Neuronal stem cell (in vitro differentiated cells): ENCODE measurements around the gene PKHD1.

Experiments
- DNase-seq: peaks from one replicate; pipeline ENCODE4 v3.0.0-alpha.2; 2013; ENCODE audit warnings: low spot score
- H2AFZ ChIP-seq: one replicate; pipeline ENCODE4 v1.6.1; 2013; ENCODE audit warnings: mild to moderate bottlenecking, low read length, inconsistent platforms
- H2AK5ac ChIP-seq: 2 replicates; pipeline ENCODE4 v1.6.1; 2013; ENCODE audit warnings: low read depth, mild to moderate bottlenecking, inconsistent platforms, low read length, moderate library complexity, mixed read lengths
- H2BK120ac ChIP-seq: 2 replicates; pipeline ENCODE4 v1.6.1; 2013; ENCODE audit warnings: low read depth, mild to moderate bottlenecking, inconsistent platforms, low read length, moderate library complexity, mixed read lengths
- H2BK12ac ChIP-seq: one replicate; pipeline ENCODE4 v1.6.1; 2013; ENCODE audit warnings: low read length, inconsistent platforms
- H2BK15ac ChIP-seq: 2 replicates; pipeline ENCODE4 v1.6.1; 2013; ENCODE audit warnings: mild to moderate bottlenecking, low read length, inconsistent platforms, mixed read lengths
- H2BK5ac ChIP-seq: one replicate; pipeline ENCODE4 v1.6.1; 2013; ENCODE audit warnings: inconsistent platforms, mild to moderate bottlenecking, low read length, moderate library complexity
- H3K14ac ChIP-seq: one replicate; pipeline ENCODE4 v1.6.1; 2013; ENCODE audit warnings: low read length, inconsistent platforms
- H3K18ac ChIP-seq: 2 replicates; pipeline ENCODE4 v1.6.1; 2013; ENCODE audit warnings: low read length, inconsistent platforms
- H3K23ac ChIP-seq: 2 replicates; pipeline ENCODE4 v1.6.1; 2013; ENCODE audit warnings: low read depth, mild to moderate bottlenecking, mixed read lengths, low read length, inconsistent platforms; ENCODE audit not compliant: poor library complexity
- H3K27ac ChIP-seq: replicated peaks from 3 replicates; pipeline ENCODE4 v1.5.1; 2013; ENCODE audit warnings: low read length, inconsistent platforms
- H3K27me3 ChIP-seq, 3 experiments: 2 replicates each; pipeline ENCODE4 v1.6.1; 2013; ENCODE audit warnings: low read length in 3 of 3, mild to moderate bottlenecking in 2 of 3, inconsistent platforms in 1 of 3, low read depth in 1 of 3, mixed read lengths in 1 of 3, moderate library complexity in 1 of 3; ENCODE audit not compliant: control insufficient read depth in 3 of 3, insufficient read depth in 3 of 3
- H3K36me3 ChIP-seq, 2 donors: replicated peaks in 1 of 2; 2 replicates each; pipeline ENCODE4 v1.6.1; 2013; ENCODE audit warnings: low read length in 2 of 2; ENCODE audit not compliant: control insufficient read depth in 2 of 2, insufficient read depth in 2 of 2
- H3K4ac ChIP-seq: 2 replicates; pipeline ENCODE4 v1.6.1; 2013; ENCODE audit warnings: inconsistent platforms, mild to moderate bottlenecking, low read length, moderate library complexity
- H3K4me1 ChIP-seq, 2 donors: 1 replicate in 1 of 2; 2 replicates in 1 of 2; pipeline ENCODE4 v1.6.1; 2013; ENCODE audit warnings: low read length in 2 of 2, low read depth in 1 of 2; ENCODE audit not compliant: control insufficient read depth in 2 of 2, insufficient read depth in 1 of 2
- H3K4me2 ChIP-seq: one replicate; pipeline ENCODE4 v1.6.1; 2013; ENCODE audit warnings: mild to moderate bottlenecking, low read length, inconsistent platforms; ENCODE audit not compliant: insufficient read depth, poor library complexity, severe bottlenecking
- H3K4me3 ChIP-seq, 2 donors: 2 replicates each; pipeline ENCODE4 v1.5.1; 2013; ENCODE audit warnings: low read length in 2 of 2, mild to moderate bottlenecking in 2 of 2, inconsistent platforms in 1 of 2, moderate library complexity in 1 of 2
- H3K79me1 ChIP-seq: one replicate; pipeline ENCODE4 v1.6.1; 2013; ENCODE audit warnings: low read depth, mild to moderate bottlenecking, inconsistent platforms, low read length, moderate library complexity
- H3K9ac ChIP-seq: one replicate; pipeline ENCODE4 v1.6.1; 2013; ENCODE audit warnings: mild to moderate bottlenecking, low read depth, low read length, inconsistent platforms; ENCODE audit not compliant: poor library complexity
- H3K9me3 ChIP-seq, 2 donors: replicated peaks in 1 of 2; 2 replicates each; pipeline versions ENCODE3 to v1.6.1; 2013; ENCODE audit warnings: low read length in 2 of 2, mild to moderate bottlenecking in 2 of 2, inconsistent platforms in 1 of 2, low read depth in 1 of 2, mixed read lengths in 1 of 2, moderate library complexity in 1 of 2; ENCODE audit not compliant: control insufficient read depth in 2 of 2, insufficient read depth in 1 of 2
- H4K8ac ChIP-seq: one replicate; pipeline ENCODE4 v1.6.1; 2013; ENCODE audit warnings: low read depth, mild to moderate bottlenecking, inconsistent platforms, low read length, moderate library complexity
- H4K91ac ChIP-seq: one replicate; pipeline ENCODE4 v1.6.1; 2013; ENCODE audit warnings: low read length, low read depth, mild to moderate bottlenecking, inconsistent platforms; ENCODE audit not compliant: poor library complexity
- WGBS, 2 donors: extraction: QIAGEN DNeasy Blood & Tissue Kit; methylation state at CpG; one replicate each; pipeline ENCODE4 v1.1.7; 2013; ENCODE audit warnings: missing lambda C conversion rate in 2 of 2, mixed read lengths in 1 of 2; ENCODE audit not compliant: insufficient read length in 2 of 2, insufficient replicate concordance in 1 of 2; ENCODE audit errors: extremely low coverage in 2 of 2; 5-methylcytosine and 5-hydroxymethylcytosine counted together

The PKHD1 gene

GRCh38 chr6:51830666-51831065, 256.7 kb downstream of the PKHD1 start:
- Histone ChIP-seq H3K23ac (no peak overlapping the region), H3K14ac (no peak overlapping the region), H4K8ac (no peak overlapping the region), H3K4me1 (no peaks in the 10 kb centered on the region), H2BK15ac (no peak overlapping the region), H3K36me3 (no peaks in the 10 kb centered on the region), H3K9ac (no peak overlapping the region), H3K27me3 (peaks cover 0 to 6% (median 0%) of the 10 kb centered on the region in 3 experiments), H3K79me1 (no peaks in the 10 kb centered on the region), H3K4ac (no peak overlapping the region), H3K4me2 (no peak overlapping the region), H3K9me3 (no peaks in the 10 kb centered on the region), H2BK120ac (no peak overlapping the region), H4K91ac (no peak overlapping the region), H2BK5ac (no peak overlapping the region), H3K4me3 (no peak overlapping the region), H2AFZ (no peak overlapping the region), H2BK12ac (no peak overlapping the region), H3K18ac (no peak overlapping the region), H3K27ac (no peak overlapping the region), H2AK5ac (no peak overlapping the region)
- DNase-seq: no peak
- whole genome bisulfite sequencing, 2 donors: no CpG with 5 or more reads among the region's 1 CpG

- no peaks in the 10 kb centered on the region for H3K79me1 ChIP-seq
- H3K9me3 ChIP-seq: no peaks in the 10 kb centered on the region
- H3K4me3 ChIP-seq: no peak overlapping the region
- H3K4ac ChIP-seq: no peak overlapping the region
- no peak overlapping the region for H3K27ac ChIP-seq
- H2BK120ac ChIP-seq: no peak overlapping the region
- no peak overlapping the region for H2AFZ ChIP-seq
- H3K23ac ChIP-seq: no peak overlapping the region
- no peak overlapping the region for H2AK5ac ChIP-seq
- H3K14ac ChIP-seq: no peak overlapping the region
- no peak overlapping the region for H4K91ac ChIP-seq
- no peak overlapping the region for H3K4me2 ChIP-seq
- H2BK5ac ChIP-seq: no peak overlapping the region
- H4K8ac ChIP-seq: no peak overlapping the region
- no peak overlapping the region for H2BK12ac ChIP-seq
- no peak for DNase-seq
- H3K27me3 ChIP-seq: no peaks in the 10 kb centered on the region
- no peak overlapping the region for H3K9ac ChIP-seq
- no CpG with 5 or more reads among the region's 1 CpG for WGBS, 2 donors
- no peaks in the 10 kb centered on the region for H3K4me1 ChIP-seq
- H3K36me3 ChIP-seq: no peaks in the 10 kb centered on the region
- no peak overlapping the region for H2BK15ac ChIP-seq
- H3K18ac ChIP-seq: no peak overlapping the region
Measured at GRCh38 chr6:51827580-51827979, 259.8 kb downstream of the PKHD1 start.

- Histone ChIP-seq H2BK12ac (no peak overlapping the region), H3K14ac (no peak overlapping the region), H2AFZ (no peak overlapping the region), H2BK120ac (no peak overlapping the region), H3K79me1 (no peaks in the 10 kb centered on the region), H2BK5ac (no peak overlapping the region), H3K9ac (no peak overlapping the region), H4K91ac (no peak overlapping the region), H3K4ac (no peak overlapping the region), H3K23ac (no peak overlapping the region), H3K27me3 (no peaks in the 10 kb centered on the region), H3K4me1 (no peaks in the 10 kb centered on the region), H3K4me2 (no peak overlapping the region), H3K4me3 (no peak overlapping the region), H2BK15ac (no peak overlapping the region), H4K8ac (no peak overlapping the region), H2AK5ac (no peak overlapping the region), H3K9me3 (no peaks in the 10 kb centered on the region), H3K36me3 (no peaks in the 10 kb centered on the region), H3K18ac (no peak overlapping the region), H3K27ac (no peak overlapping the region)
- no peak for DNase-seq
Measured at GRCh38 chr6:51824940-51825339, 262.5 kb downstream of the PKHD1 start.

- Histone ChIP-seq H3K4me2 (no peak overlapping the region), H2BK15ac (no peak overlapping the region), H3K9ac (no peak overlapping the region), H2AFZ (no peak overlapping the region), H2BK5ac (no peak overlapping the region), H3K9me3 (no peaks in the 10 kb centered on the region), H3K4me1 (peaks cover 0 to 4% of the 10 kb centered on the region in 2 donors), H3K14ac (no peak overlapping the region), H2BK12ac (no peak overlapping the region), H3K36me3 (no peaks in the 10 kb centered on the region), H3K27ac (no peak overlapping the region), H3K4ac (no peak overlapping the region), H3K18ac (no peak overlapping the region), H3K27me3 (no peaks in the 10 kb centered on the region), H4K8ac (no peak overlapping the region), H3K23ac (no peak overlapping the region), H3K4me3 (no peak overlapping the region), H4K91ac (no peak overlapping the region), H3K79me1 (no peaks in the 10 kb centered on the region), H2BK120ac (no peak overlapping the region), H2AK5ac (no peak overlapping the region)
- no peak for DNase-seq
Measured at GRCh38 chr6:51820555-51820954, 266.9 kb downstream of the PKHD1 start.
